ENCODE results near the gene PANK2.
"Not testable (repeated sequence)": the region's sequence is repeated elsewhere in the genome, so short reads cannot be mapped to it uniquely, and the experiment has no call there.

PANK2 gene

GRCh38 chr20:3871550-3872265 is 17.5 kb upstream of the PANK2 start:
- DNase-seq = no peak

- DNase-seq = no peak
Measured at GRCh38 chr20:3873507-3873906, 15.7 kb upstream of the PANK2 start.

GRCh38 chr20:3874194-3874844 is 14.9 kb upstream of the PANK2 start:
- DNase-seq = no peak

GRCh38 chr20:3875378-3875974 is 13.7 kb upstream of the PANK2 start:
- no peak for DNase-seq

GRCh38 chr20:3876000-3876399 is 13.2 kb upstream of the PANK2 start:
- DNase-seq = no peak

GRCh38 chr20:3876676-3877075 is 12.5 kb upstream of the PANK2 start:
- DNase-seq = no peak

GRCh38 chr20:3878921-3879274 is 10.3 kb upstream of the PANK2 start:
- not testable (repeated sequence) for DNase-seq

GRCh38 chr20:3885715-3886114 is 3.5 kb upstream of the PANK2 start:
- DNase-seq = no peak

GRCh38 chr20:3887876-3888620 is 1.1 kb upstream of the PANK2 start:
- no peak for DNase-seq

- peak; percentile 34 for DNase-seq
Measured at GRCh38 chr20:3889489-3890397, 556 bp downstream of the PANK2 start.

GRCh38 chr20:3890398-3890751 is 1.2 kb downstream of the PANK2 start:
- DNase-seq = peak; percentile 51

GRCh38 chr20:3890999-3891929 is 2.1 kb downstream of the PANK2 start:
- no peak for DNase-seq

- no peak for DNase-seq
Measured at GRCh38 chr20:3894796-3895195, 5.6 kb downstream of the PANK2 start.

- DNase-seq = no peak
Measured at GRCh38 chr20:3896302-3896701, 7.1 kb downstream of the PANK2 start.

- DNase-seq = no peak
Measured at GRCh38 chr20:3896853-3897583, 7.8 kb downstream of the PANK2 start.

GRCh38 chr20:3898181-3898580 is 9.0 kb downstream of the PANK2 start:
- DNase-seq = not testable (repeated sequence)

GRCh38 chr20:3898639-3899038 is 9.5 kb downstream of the PANK2 start:
- no peak for DNase-seq

- no peak for DNase-seq
Measured at GRCh38 chr20:3900187-3900604, 11.0 kb downstream of the PANK2 start.

- DNase-seq = no peak
Measured at GRCh38 chr20:3901028-3901705, 12.0 kb downstream of the PANK2 start.

Data from NCI-H748 treated with DMSO at 0.1 percent for 48 hours (cell line).